SK-N-SH (cell line): ENCODE measurements around the gene TRIM43B.
"Not testable (repeated sequence)": the region's sequence is repeated elsewhere in the genome, so short reads cannot be mapped to it uniquely, and the experiment has no call there.

Experiments used
- CTCF ChIP-seq: fragments of 200-600 bp; sonication (generic); IDR thresholded peaks from 2 replicates; pipeline ENCODE4 v1.6.1; 2017; ENCODE audit warnings: antibody characterized with exemption, mild to moderate bottlenecking, moderate library complexity
- EZH2phosphoT487 ChIP-seq: fragments of 200-600 bp; sonication (generic); IDR thresholded peaks from 2 replicates; pipeline ENCODE4 v1.6.1; 2017; ENCODE audit warnings: low read depth, mixed run types, mild to moderate bottlenecking, antibody characterized with exemption, moderate library complexity, borderline replicate concordance
- FOXJ3 ChIP-seq: sonication (generic); formaldehyde crosslinking; IDR thresholded peaks from 2 replicates; pipeline ENCODE4 v1.5.1; 2020; ENCODE audit warnings: mild to moderate bottlenecking, missing genetic modification reagents
- FOXM1 ChIP-seq: IDR thresholded peaks from 2 replicates; pipeline ENCODE4 v1.4.0; 2012; ENCODE audit warnings: low read depth, mild to moderate bottlenecking
- MAX ChIP-seq: IDR thresholded peaks from 2 replicates; pipeline ENCODE4 v1.4.0; 2012; ENCODE audit warnings: low read depth
- MEF2A ChIP-seq: IDR thresholded peaks from 2 replicates; pipeline ENCODE4 v1.4.0; 2012; ENCODE audit warnings: low read depth, borderline replicate concordance
- MXI1 ChIP-seq: IDR thresholded peaks from 2 replicates; pipeline ENCODE4 v1.6.1; 2012; ENCODE audit warnings: mild to moderate bottlenecking, low read depth, low read length, improper control_type of control experiment
- POLR2AphosphoS5 ChIP-seq: IDR thresholded peaks from 2 replicates; pipeline ENCODE4 v1.6.1; 2012; ENCODE audit warnings: low read depth, low read length
- RCOR1 ChIP-seq: fragments of 150-350 bp; IDR thresholded peaks from 2 replicates; pipeline ENCODE4 v1.6.1; 2017; ENCODE audit warnings: antibody characterized with exemption, low read length
- SIN3A ChIP-seq: IDR thresholded peaks from 2 replicates; pipeline ENCODE4 v1.6.1; 2012; ENCODE audit warnings: low read depth, mild to moderate bottlenecking, low read length, moderate library complexity, borderline replicate concordance
- TAF1 ChIP-seq: IDR thresholded peaks from 2 replicates; pipeline ENCODE4 v1.6.1; 2012; ENCODE audit warnings: low read depth, mild to moderate bottlenecking, low read length, moderate library complexity, borderline replicate concordance
- TEAD4 ChIP-seq: IDR thresholded peaks from 2 replicates; pipeline ENCODE4 v1.4.0; 2012; ENCODE audit warnings: mild to moderate bottlenecking, borderline replicate concordance; ENCODE audit not compliant: insufficient read depth

GRCh38 chr2:95463292-95463691 lies 21.3 kb downstream of the TRIM43B start:
- TF ChIP-seq TAF1; RCOR1; CTCF; TEAD4; SIN3A; MXI1; EZH2phosphoT487; MAX; POLR2AphosphoS5; FOXM1; MEF2A; FOXJ3 (CRISPR knock-in tag): not testable (repeated sequence)
